ENCODE data around the gene MVP.

DNA sequence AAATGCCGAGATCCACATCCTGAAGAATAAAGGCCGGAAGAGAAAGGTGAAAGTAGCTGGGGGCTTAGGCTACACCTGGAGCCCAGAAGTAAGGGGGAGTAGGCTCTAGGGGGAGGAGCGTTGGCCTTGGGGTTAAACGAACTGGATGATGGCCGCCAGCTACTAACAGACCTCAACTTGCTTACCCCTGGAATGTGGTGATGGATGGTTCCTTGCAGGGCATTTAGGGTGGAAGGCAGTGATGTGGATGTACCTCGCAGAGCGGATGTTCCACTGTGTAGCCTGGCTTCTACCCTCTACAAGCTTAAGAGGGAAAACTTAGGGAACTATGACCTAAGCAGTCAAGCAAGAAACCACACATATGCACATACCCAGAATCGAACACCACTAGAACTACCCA, 16.2 kb upstream of the MVP start:
- TF ChIP-seq, protein P1, sequence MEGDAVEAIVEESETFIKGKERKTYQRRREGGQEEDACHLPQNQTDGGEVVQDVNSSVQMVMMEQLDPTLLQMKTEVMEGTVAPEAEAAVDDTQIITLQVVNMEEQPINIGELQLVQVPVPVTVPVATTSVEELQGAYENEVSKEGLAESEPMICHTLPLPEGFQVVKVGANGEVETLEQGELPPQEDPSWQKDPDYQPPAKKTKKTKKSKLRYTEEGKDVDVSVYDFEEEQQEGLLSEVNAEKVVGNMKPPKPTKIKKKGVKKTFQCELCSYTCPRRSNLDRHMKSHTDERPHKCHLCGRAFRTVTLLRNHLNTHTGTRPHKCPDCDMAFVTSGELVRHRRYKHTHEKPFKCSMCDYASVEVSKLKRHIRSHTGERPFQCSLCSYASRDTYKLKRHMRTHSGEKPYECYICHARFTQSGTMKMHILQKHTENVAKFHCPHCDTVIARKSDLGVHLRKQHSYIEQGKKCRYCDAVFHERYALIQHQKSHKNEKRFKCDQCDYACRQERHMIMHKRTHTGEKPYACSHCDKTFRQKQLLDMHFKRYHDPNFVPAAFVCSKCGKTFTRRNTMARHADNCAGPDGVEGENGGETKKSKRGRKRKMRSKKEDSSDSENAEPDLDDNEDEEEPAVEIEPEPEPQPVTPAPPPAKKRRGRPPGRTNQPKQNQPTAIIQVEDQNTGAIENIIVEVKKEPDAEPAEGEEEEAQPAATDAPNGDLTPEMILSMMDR (IDR thresholded peaks at IDR 0.05) = no peak
- no peak for TF ChIP-seq EP300 (IDR thresholded peaks at IDR 0.05)

Measured in sigmoid colon (tissue), 4 donors.